Activated CD4-positive, alpha-beta T cell treated with anti-CD3 and anti-CD28 coated beads, Interleukin-2, amount 10 ng/mL, durations not matched to agents 7 days and 5 days (primary cell): Measurements from ENCODE around the gene MGAT4D. TPM values are rescaled to one million over a fixed set of nuclear protein-coding genes. Genes with fewer than 3 reads are reported as not detected.
"Not testable (repeated sequence)": the region's sequence is repeated elsewhere in the genome, so short reads cannot be mapped to it uniquely, and the experiment has no call there.

Experiments
- CTCF ChIA-PET: fragments of 350-600 bp; sonication (Branson Sonifier 250); formaldehyde crosslinking; loops from one replicate; lab custom pipeline; 2021; ENCODE audit warnings: antibody characterized with exemption; lab: Charles Lee
- POLR2A ChIA-PET: fragments of 350-600 bp; sonication (Branson Sonifier 250); formaldehyde crosslinking; loops from one replicate; lab custom pipeline; 2021; ENCODE audit warnings: antibody characterized with exemption; lab: Charles Lee
- DNase-seq: peaks from one replicate; pipeline ENCODE4 v3.0.0-alpha.2; 2020
- H3K27ac Mint-ChIP-seq: one replicate; pipeline ENCODE4 v1.8.0; 2021; ENCODE audit warnings: mild to moderate bottlenecking, moderate library complexity, mixed read lengths
- H3K27me3 Mint-ChIP-seq: one replicate; pipeline ENCODE4 v1.8.0; 2021; ENCODE audit warnings: mixed read lengths
- H3K36me3 Mint-ChIP-seq: one replicate; pipeline ENCODE4 v1.8.0; 2021; ENCODE audit warnings: low read depth, mixed read lengths
- H3K4me1 Mint-ChIP-seq: one replicate; pipeline ENCODE4 v1.8.0; 2021; ENCODE audit warnings: mixed read lengths
- H3K4me3 Mint-ChIP-seq: one replicate; pipeline ENCODE4 v1.8.0; 2021; ENCODE audit warnings: mild to moderate bottlenecking, moderate library complexity, mixed read lengths
- H3K9me3 Mint-ChIP-seq: one replicate; pipeline ENCODE4 v1.8.0; 2021; ENCODE audit warnings: mixed read lengths
- total RNA-seq, 2 experiments: library from RNA; stranded (reverse); gene quantifications; one replicate each; pipeline ENCODE4 v1.2.3, GENCODE V29; 2021

Gene MGAT4D
- total RNA-seq, 2 experiments from 2014 or later, result not detected

DNA sequence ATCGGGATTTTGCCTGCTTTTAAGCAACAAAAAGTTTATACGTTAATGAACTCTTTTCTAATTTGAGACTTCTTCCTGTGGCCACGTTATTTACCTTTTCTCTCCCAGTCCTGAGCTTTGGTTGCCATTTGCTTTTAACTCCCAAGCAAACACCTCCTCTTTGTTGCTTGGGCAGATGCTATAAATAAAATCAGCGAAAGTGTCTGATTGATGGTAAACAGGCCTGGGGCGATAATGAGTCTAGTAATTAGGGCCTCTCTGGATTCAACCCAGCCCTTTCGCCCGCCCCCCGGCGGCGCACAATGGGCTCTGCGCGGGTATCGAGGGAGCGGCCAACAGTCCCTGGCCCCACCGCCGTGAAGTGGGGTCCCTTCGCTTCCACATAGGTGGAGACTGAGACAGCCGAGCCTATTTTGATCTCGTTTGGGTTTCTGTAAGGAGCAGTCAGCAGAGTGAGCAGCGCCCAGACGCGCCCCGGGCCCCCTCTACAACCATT is 71.4 kb downstream of the MGAT4D start:
- Mint-ChIP-seq H3K27me3 (peaks cover 64% of the 10 kb centered on the region), H3K36me3 (no peaks in the 10 kb centered on the region), H3K4me1 (peaks cover 10% of the 10 kb centered on the region), H3K4me3 (peak overlapping the region; percentile 70), H3K27ac (no peak overlapping the region), H3K9me3 (no peaks in the 10 kb centered on the region)
- DNase-seq, result no peak
- ChIA-PET POLR2A (no interaction called here), CTCF (interaction anchor here (0.8 kb wide), 1 partner anchor 53 kb away, joined by 3 read pairs; the partner anchor contains the start of gene SCOC)

DNA sequence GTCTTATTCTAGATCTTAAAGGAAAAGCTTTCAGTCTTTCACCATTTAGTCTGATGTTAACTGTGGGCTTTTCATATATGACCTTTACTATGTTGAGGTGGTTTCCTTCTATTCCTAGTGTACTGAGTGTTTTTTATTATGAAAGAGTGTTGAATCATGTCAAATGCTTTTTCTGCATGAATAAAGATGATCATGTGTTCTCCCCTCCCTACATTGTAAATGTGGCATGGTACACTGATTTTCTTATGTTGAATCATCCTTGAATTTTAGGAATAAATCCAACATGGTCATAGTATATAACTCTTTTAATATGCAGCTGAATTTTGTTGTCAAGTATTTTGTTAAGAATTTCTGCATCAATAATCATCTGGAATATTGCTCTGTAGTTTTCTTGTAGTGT is 75.0 kb downstream of the MGAT4D start:
- CTCF ChIA-PET, result no interaction called here

DNA sequence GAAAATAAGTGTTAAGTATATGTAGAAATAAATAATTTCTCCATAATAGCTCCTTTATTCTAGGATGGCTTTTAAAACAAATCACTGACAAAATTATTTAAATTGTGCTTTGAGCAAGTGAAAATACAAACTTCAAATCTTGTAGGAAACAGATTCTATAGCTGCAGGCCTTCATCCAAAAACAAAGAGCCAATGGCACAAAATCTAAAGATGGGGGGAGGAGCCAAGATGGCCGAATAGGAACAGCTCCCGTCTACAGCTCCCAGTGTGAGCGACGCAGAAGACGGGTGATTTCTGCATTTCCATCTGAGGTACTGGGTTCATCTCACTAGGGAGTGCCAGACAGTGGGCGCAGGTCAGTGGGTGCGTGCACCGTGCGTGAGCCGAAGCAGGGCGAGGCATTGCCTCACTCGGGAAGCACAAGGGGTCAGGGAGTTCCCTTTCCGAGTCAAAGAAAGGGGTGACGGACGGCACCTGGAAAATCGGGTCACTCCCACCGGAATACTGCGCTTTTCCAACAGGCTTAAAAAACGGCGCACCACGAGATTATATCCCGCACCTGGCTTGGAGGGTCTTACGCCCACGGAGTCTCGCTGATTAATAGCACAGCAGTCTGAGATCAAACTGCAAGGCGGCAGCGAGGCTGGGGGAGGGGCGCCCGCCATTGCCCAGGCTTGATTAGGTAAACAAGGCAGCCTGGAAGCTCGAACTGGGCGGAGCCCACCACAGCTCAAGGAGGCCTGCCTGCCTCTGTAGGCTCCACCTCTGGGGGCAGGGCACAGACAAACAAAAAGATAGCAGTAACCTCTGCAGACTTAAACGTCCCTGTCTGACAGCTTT is 84.7 kb downstream of the MGAT4D start:
- H3K36me3 Mint-ChIP-seq, CTCF ChIA-PET, H3K4me3 Mint-ChIP-seq, H3K4me1 Mint-ChIP-seq, H3K27ac Mint-ChIP-seq, POLR2A ChIA-PET, H3K9me3 Mint-ChIP-seq, DNase-seq: not testable (repeated sequence)
- H3K27me3 Mint-ChIP-seq, result peaks cover 11% of the 10 kb centered on the region

More for the DNA sequence above, 75.0 kb downstream of the MGAT4D start:
- no peaks in the 10 kb centered on the region for H3K36me3 Mint-ChIP-seq
- POLR2A ChIA-PET, result no interaction called here
- H3K4me1 Mint-ChIP-seq, result peaks cover 10% of the 10 kb centered on the region
- peaks cover 49% of the 10 kb centered on the region for H3K27me3 Mint-ChIP-seq
- H3K9me3 Mint-ChIP-seq, result no peaks in the 10 kb centered on the region
- no peak for DNase-seq
- H3K27ac Mint-ChIP-seq, result no peak overlapping the region
- no peak overlapping the region for H3K4me3 Mint-ChIP-seq

DNA sequence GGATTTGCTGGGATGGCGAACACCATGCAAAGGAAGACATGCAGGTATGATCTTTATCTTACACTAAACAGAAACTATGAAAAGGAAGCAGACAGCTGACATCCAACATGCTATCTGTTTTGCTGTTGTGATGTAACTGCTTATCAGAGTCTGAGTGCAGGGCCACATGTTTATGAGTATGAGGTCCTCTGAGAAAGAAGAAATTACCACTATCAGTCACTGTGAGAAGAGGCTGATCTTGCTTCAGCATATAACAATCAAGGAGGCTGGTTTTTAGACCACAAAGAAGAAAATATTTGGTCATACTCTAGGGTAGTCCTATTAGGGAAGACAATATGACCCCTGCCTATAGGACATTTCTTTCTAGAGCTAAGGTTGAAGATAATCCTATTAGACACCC is 89.1 kb downstream of the MGAT4D start:
- H3K27ac Mint-ChIP-seq, result no peak overlapping the region
- no peak overlapping the region for H3K4me3 Mint-ChIP-seq
- POLR2A ChIA-PET, result no interaction called here
- no peaks in the 10 kb centered on the region for H3K4me1 Mint-ChIP-seq
- H3K27me3 Mint-ChIP-seq, result peaks cover 21% of the 10 kb centered on the region
- no peaks in the 10 kb centered on the region for H3K36me3 Mint-ChIP-seq
- H3K9me3 Mint-ChIP-seq, result no peaks in the 10 kb centered on the region
- DNase-seq, result no peak
- CTCF ChIA-PET, result no interaction called here

DNA sequence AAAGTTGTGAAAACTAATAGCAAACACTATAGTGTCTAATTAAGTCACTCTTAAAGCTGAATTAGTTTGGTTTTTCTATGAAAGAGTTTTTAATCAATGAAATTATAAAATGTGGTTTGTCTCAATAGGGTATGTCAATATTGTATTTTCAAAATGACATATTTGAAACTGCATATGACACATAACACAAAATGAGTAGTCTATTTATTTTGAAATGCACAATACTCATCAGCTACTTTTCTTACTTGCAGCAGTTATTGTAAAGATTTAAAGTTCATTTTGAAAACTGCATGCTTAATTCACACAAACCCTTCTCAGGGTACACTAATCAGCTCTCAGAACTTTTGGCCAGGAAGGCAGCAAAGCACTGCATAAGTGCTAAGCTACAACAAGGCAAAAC is 91.8 kb downstream of the MGAT4D start:
- no peaks in the 10 kb centered on the region for H3K36me3 Mint-ChIP-seq
- H3K4me3 Mint-ChIP-seq, result no peak overlapping the region
- peaks cover 14% of the 10 kb centered on the region for H3K27me3 Mint-ChIP-seq
- H3K4me1 Mint-ChIP-seq, result no peaks in the 10 kb centered on the region
- no peak for DNase-seq
- H3K27ac Mint-ChIP-seq, result no peak overlapping the region
- CTCF ChIA-PET, result no interaction called here
- H3K9me3 Mint-ChIP-seq, result no peaks in the 10 kb centered on the region
- POLR2A ChIA-PET, result no interaction called here

DNA sequence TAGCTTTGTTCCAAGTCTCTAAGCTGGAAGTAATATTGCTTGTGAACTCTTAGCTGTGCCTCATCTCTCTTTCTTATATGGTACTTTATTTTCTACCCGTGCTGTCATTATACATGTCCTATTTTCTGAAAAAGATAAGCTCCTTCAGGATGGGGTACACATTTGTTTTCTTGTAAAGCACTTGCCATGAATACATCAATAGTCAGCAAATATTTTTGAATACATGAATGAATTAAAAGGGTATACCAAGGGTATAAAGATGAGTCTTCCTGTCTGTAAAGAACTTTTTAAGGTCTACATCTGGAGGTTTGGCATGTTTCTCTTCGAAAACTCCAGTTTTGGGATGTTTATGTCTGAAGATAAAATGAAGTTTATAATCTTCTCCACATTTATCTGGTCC is 98.0 kb downstream of the MGAT4D start:
- Mint-ChIP-seq H3K27ac (no peak overlapping the region), H3K4me3 (no peak overlapping the region), H3K9me3 (no peaks in the 10 kb centered on the region), H3K36me3 (no peaks in the 10 kb centered on the region), H3K27me3 (peaks cover 6% of the 10 kb centered on the region), H3K4me1 (no peaks in the 10 kb centered on the region)
- DNase-seq, result no peak
- CTCF ChIA-PET, result no interaction called here
- POLR2A ChIA-PET, result no interaction called here

DNA sequence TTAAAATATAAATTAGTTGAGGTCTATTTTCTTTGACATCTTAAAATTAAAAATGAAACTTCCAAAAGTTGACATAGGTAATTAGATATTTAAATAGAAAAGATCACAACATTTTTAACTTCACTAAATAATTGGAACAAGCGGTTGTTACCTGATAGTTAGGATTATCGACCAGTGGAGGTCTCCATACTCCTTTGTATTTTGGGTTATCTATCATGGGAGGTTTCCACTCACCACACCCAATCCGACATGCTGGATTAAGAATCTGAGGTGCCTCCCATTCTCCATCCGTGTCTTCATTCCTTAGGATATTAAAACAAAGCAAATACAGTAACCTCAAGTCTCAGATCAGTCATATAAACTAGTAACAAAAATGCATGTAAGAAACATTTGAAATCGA is 102.4 kb downstream of the MGAT4D start:
- no peaks in the 10 kb centered on the region for H3K9me3 Mint-ChIP-seq
- H3K4me1 Mint-ChIP-seq, result no peaks in the 10 kb centered on the region
- ChIA-PET CTCF (interaction anchor here (0.7 kb wide), 1 partner anchor 32 kb away, joined by 4 read pairs; the partner anchor contains the start of gene CLGN), POLR2A (no interaction called here)
- no peak for DNase-seq
- no peak overlapping the region for H3K4me3 Mint-ChIP-seq
- no peaks in the 10 kb centered on the region for H3K36me3 Mint-ChIP-seq
- H3K27me3 Mint-ChIP-seq, result peaks cover 12% of the 10 kb centered on the region
- no peak overlapping the region for H3K27ac Mint-ChIP-seq

Other genes with a start within 250 kb of the MGAT4D start
- 10 to 100 TPM; 20.9 to 22.2 TPM for gene SCOC, start 124.6 kb downstream of the MGAT4D start, total RNA-seq
- under 1 TPM in 1 of 2 experiments, not detected in 1; 0.21 TPM for gene CLGN, start 70.6 kb downstream of the MGAT4D start, total RNA-seq
- 10 to 100 TPM; 16.8 to 17.4 TPM for gene ELMOD2, start 25.9 kb upstream of the MGAT4D start, total RNA-seq
- not detected for gene UCP1, start 70.7 kb upstream of the MGAT4D start, total RNA-seq